MM.1S (cell line): ENCODE data around the gene RHOT2.

Experiments used
- DNase-seq: peaks from one replicate; pipeline ENCODE4 v3.0.0-alpha.2; 2015
- H2AFZ ChIP-seq: fragments of 300-600 bp; sonication (generic); 2 replicates; pipeline ENCODE4 v1.6.0; 2016; ENCODE audit warnings: antibody characterized with exemption, low read length
- H3F3A ChIP-seq: fragments of 300-600 bp; sonication (generic); 2 replicates; pipeline ENCODE4 v1.6.1; 2016; ENCODE audit warnings: mild to moderate bottlenecking, antibody characterized with exemption, low read length, moderate library complexity, mixed read lengths; ENCODE audit not compliant: insufficient read depth
- H3K27ac ChIP-seq: fragments of 300-600 bp; sonication (generic); 2 replicates; pipeline ENCODE4 v1.5.1; 2016; ENCODE audit warnings: mild to moderate bottlenecking, low read length
- H3K27me3 ChIP-seq: fragments of 300-600 bp; sonication (generic); replicated peaks from 2 replicates; pipeline ENCODE4 v1.6.0; 2016; ENCODE audit warnings: low read length; ENCODE audit not compliant: insufficient read depth
- H3K36me3 ChIP-seq: fragments of 300-600 bp; sonication (generic); replicated peaks from 2 replicates; pipeline ENCODE4 v1.6.1; 2016; ENCODE audit warnings: mild to moderate bottlenecking, low read length, mixed read lengths; ENCODE audit not compliant: insufficient read depth
- H3K4me1 ChIP-seq: fragments of 300-600 bp; sonication (generic); 2 replicates; pipeline ENCODE4 v1.6.1; 2016; ENCODE audit warnings: low read length, mixed read lengths
- H3K4me2 ChIP-seq: fragments of 300-600 bp; sonication (generic); 2 replicates; pipeline ENCODE4 v1.6.0; 2016; ENCODE audit warnings: low read depth, low read length
- H3K4me3 ChIP-seq: fragments of 300-600 bp; sonication (generic); 2 replicates; pipeline ENCODE4 v1.5.1; 2016; ENCODE audit warnings: low read length, mixed read lengths
- H3K79me2 ChIP-seq: fragments of 300-600 bp; sonication (generic); 2 replicates; pipeline ENCODE4 v1.6.1; 2016; ENCODE audit warnings: mixed run types, low read length, mixed read lengths
- H3K9ac ChIP-seq: fragments of 300-600 bp; sonication (generic); 2 replicates; pipeline ENCODE4 v1.6.1; 2016; ENCODE audit warnings: low read length, mixed read lengths
- H3K9me2 ChIP-seq: fragments of 300-600 bp; sonication (generic); replicated peaks from 2 replicates; pipeline ENCODE4 v1.6.1; 2016; ENCODE audit warnings: mild to moderate bottlenecking, low read length, mixed read lengths; ENCODE audit not compliant: insufficient read depth
- H3K9me3 ChIP-seq: fragments of 300-600 bp; sonication (generic); replicated peaks from 2 replicates; pipeline ENCODE4 v1.6.1; 2016; ENCODE audit warnings: mild to moderate bottlenecking, low read length, mixed read lengths; ENCODE audit not compliant: insufficient read depth
- H4K20me1 ChIP-seq: fragments of 300-600 bp; sonication (generic); 2 replicates; pipeline ENCODE4 v1.6.1; 2016; ENCODE audit warnings: mild to moderate bottlenecking, low read length, moderate library complexity, mixed read lengths; ENCODE audit not compliant: insufficient read depth
- EZH2 ChIP-seq: fragments of 300-600 bp; sonication (generic); optimal IDR thresholded peaks from 2 replicates; pipeline ENCODE3; 2017; ENCODE audit warnings: low read depth, mild to moderate bottlenecking, antibody characterized with exemption, low read length, mixed read lengths
- EZH2phosphoT487 ChIP-seq: fragments of 300-600 bp; sonication (generic); IDR thresholded peaks from 2 replicates; pipeline ENCODE4 v1.6.1; 2018; ENCODE audit warnings: antibody characterized with exemption, low read length
- TF ChIP-seq, protein P1 (sequence below): fragments of 300-600 bp; sonication (generic); IDR thresholded peaks from 2 replicates; pipeline ENCODE4 v1.5.1; 2016; ENCODE audit warnings: antibody characterized with exemption, low read length, mixed read lengths

RHOT2 gene

DNA sequence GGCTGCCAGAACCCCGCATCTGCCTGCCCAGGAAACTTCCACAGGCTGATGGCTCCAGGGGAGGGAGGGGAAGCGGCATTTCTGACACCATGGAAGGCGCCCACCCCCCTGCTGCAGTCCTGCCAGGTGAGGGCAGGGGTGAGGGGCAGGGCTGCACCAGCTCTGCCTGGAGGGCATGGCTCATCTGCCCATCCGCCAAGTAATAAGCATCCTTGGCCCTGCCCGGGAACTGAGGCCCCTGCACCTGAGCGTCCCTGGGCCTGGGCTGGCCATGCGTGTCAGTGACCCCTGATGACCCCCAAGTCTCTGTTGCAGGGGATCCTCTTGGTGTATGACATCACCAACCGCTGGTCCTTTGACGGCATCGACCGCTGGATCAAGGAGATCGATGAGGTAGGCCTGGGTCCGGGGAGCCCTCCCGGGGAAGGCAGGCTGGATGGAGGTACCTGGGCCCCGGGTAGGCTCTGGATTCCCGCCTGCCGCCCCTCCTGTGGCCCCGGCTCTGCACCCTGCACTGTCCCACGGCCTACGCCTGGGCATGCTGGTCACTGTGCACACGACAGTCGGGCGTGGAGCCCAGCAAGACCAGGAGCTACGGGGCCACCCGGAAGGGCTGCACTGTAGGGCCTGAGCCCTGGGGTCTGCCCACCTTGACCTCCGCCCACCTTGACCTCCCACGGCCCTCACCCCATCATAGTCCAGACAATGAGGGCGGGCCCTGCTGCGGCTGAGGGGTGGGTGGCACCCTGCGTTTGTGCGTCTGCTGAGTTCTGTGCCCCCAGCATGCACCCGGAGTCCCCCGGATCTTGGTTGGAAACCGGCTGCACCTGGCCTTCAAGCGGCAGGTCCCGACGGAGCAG lies 42.6 kb upstream of the RHOT2 start:
- no peaks in the 10 kb centered on the region for H3K27me3 ChIP-seq
- no peak overlapping the region for H3K4me3 ChIP-seq
- TF ChIP-seq, protein P1, sequence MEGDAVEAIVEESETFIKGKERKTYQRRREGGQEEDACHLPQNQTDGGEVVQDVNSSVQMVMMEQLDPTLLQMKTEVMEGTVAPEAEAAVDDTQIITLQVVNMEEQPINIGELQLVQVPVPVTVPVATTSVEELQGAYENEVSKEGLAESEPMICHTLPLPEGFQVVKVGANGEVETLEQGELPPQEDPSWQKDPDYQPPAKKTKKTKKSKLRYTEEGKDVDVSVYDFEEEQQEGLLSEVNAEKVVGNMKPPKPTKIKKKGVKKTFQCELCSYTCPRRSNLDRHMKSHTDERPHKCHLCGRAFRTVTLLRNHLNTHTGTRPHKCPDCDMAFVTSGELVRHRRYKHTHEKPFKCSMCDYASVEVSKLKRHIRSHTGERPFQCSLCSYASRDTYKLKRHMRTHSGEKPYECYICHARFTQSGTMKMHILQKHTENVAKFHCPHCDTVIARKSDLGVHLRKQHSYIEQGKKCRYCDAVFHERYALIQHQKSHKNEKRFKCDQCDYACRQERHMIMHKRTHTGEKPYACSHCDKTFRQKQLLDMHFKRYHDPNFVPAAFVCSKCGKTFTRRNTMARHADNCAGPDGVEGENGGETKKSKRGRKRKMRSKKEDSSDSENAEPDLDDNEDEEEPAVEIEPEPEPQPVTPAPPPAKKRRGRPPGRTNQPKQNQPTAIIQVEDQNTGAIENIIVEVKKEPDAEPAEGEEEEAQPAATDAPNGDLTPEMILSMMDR = no peak
- TF ChIP-seq EZH2phosphoT487 = no peak
- TF ChIP-seq EZH2 = no peak
- no peaks in the 10 kb centered on the region for H3K36me3 ChIP-seq
- H4K20me1 ChIP-seq = no peaks in the 10 kb centered on the region
- no peak overlapping the region for H2AFZ ChIP-seq
- DNase-seq = no peak
- no peak overlapping the region for H3K27ac ChIP-seq
- no peaks in the 10 kb centered on the region for H3K9me3 ChIP-seq
- H3K79me2 ChIP-seq = 0 out of 2 replicates have a peak, but pooled peaks cover 3% of the 10 kb centered on the region
- no peaks in the 10 kb centered on the region for H3K4me1 ChIP-seq
- no peaks in the 10 kb centered on the region for H3F3A ChIP-seq
- no peak overlapping the region for H3K9ac ChIP-seq
- no peak overlapping the region for H3K4me2 ChIP-seq
- H3K9me2 ChIP-seq = no peaks in the 10 kb centered on the region

DNA sequence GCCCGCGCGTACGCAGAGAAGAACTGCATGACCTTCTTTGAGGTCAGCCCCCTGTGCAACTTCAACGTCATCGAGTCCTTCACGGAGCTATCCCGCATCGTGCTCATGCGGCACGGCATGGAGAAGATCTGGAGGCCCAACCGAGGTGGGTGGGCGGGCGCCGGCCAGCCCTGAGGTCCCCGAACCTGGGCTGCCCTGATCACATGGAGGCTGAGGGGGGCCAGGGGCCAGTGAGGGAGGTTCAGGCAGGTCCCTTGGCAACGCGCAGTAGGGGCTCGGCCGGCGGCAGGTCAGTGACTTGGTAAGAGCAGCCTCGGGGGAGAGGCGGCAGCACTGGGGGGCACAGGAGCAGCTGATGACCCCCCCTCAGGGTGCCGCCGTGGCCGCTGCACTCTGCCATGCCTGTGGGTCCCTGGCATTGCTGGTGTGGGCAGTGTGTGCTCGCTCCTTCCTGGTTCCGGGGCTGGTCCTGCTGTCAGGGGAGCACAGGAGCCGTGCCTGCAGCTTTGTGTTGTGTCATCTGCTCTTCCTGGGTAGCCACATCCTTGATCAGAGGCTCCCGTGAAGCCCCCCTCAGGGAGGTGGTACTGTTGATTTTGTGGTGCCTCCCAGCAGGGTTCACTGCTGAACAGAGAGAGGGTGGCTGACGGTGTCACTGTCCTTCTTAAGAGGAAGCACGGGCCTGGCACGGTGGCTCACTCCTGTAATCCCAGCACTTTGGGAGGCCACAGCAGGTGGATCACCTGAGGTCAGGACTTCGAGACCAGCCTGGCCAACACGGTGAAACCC lies 41.8 kb upstream of the RHOT2 start:
- Histone ChIP-seq H3K4me3 (no peak overlapping the region), H3K4me2 (no peak overlapping the region), H3K9ac (no peak overlapping the region)

DNA sequence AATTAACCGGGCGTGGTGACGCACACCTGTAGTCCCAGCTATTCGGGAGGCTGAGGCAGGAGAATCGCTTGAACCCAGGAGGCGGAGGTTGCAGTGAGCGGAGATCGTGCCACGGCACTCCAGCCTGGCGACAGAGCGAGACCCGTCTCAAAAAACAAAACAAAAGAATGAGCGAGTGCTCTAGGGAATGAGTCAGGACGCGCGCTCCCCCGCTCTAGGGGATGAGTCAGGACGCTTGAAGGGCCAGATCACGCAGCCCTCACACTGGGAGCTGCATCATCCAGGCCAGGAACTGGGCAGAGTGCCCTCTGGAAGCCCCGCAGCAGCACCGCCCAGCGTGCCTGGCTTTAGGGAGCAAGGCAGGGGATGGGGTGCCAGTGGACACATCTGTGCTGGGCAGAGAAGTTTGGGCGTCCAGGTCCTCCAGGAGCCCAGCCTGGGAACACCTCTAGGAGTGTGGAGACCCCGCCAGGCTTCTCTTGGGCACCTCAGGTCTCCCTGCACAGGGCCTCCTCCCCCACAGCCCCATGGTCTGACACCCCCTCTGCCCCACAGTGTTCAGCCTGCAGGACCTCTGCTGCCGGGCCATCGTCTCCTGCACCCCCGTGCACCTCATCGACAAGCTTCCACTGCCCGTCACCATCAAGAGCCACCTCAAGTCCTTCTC lies 41.0 kb upstream of the RHOT2 start:
- Histone ChIP-seq H3K9ac (no peak overlapping the region), H4K20me1 (no peaks in the 10 kb centered on the region), H3K4me3 (no peak overlapping the region), H2AFZ (no peak overlapping the region), H3K27me3 (no peaks in the 10 kb centered on the region), H3K4me2 (no peak overlapping the region), H3K79me2 (no peaks in the 10 kb centered on the region), H3F3A (no peaks in the 10 kb centered on the region), H3K36me3 (no peaks in the 10 kb centered on the region), H3K9me2 (no peaks in the 10 kb centered on the region), H3K4me1 (no peaks in the 10 kb centered on the region), H3K9me3 (no peaks in the 10 kb centered on the region), H3K27ac (no peak overlapping the region)
- TF ChIP-seq EZH2phosphoT487 = no peak
- DNase-seq = no peak

More for the DNA sequence above, 41.8 kb upstream of the RHOT2 start:
- Histone ChIP-seq H4K20me1 (no peaks in the 10 kb centered on the region), H3F3A (no peaks in the 10 kb centered on the region), H2AFZ (no peak overlapping the region), H3K27me3 (no peaks in the 10 kb centered on the region), H3K79me2 (0 out of 2 replicates have a peak, but pooled peaks cover 3% of the 10 kb centered on the region), H3K27ac (no peak overlapping the region), H3K9me3 (no peaks in the 10 kb centered on the region), H3K4me1 (no peaks in the 10 kb centered on the region), H3K9me2 (no peaks in the 10 kb centered on the region), H3K36me3 (no peaks in the 10 kb centered on the region)
- TF ChIP-seq EZH2phosphoT487 = no peak
- TF ChIP-seq, protein P1 = no peak
- TF ChIP-seq EZH2 = no peak
- DNase-seq = no peak
